ENCODE results near the gene TRPC6. TPM values are rescaled to one million over a fixed set of nuclear protein-coding genes. Genes with fewer than 3 reads are reported as not detected.

TRPC6 gene
- total RNA-seq, 2 experiments from 2014 or later = not detected

DNA sequence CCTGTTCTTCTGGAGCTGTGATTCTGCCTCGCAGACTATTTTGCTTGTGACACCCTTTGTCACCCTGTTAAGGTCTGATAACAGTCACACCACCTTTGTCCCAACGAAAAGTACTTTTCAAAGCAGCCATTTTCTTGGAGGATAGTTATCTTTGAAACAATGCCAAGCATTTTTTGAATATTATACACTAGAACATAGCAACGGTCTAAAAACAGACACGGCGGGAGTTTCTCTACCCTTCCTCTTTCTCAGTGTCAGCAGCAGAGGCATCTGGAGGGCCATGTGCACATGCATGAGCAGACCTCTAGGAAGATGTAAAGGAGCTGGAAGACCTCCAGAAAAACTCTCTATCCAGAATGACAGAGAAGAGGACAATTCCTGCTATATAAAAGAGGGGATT lies 86.5 kb downstream of the TRPC6 start:
- no peaks in the 10 kb centered on the region for H3K9me3 Mint-ChIP-seq

GRCh38 chr11:101487775-101488174 lies 96.0 kb downstream of the TRPC6 start:
- intact Hi-C loops (cut with DNase I, micrococcal nuclease) = no loop called here
- no peaks in the 10 kb centered on the region for H3K27me3 ChIP-seq (ENCODE audit: control insufficient read depth in 1 of 2, insufficient read depth in 2 of 2, low read length in 2 of 2)
- no peaks in the 10 kb centered on the region for H3K36me3 ChIP-seq (ENCODE audit: insufficient read depth, low read length)
- no peak overlapping the region for H3K4me3 ChIP-seq (ENCODE audit: low read length)
- Mint-ChIP-seq H3K27ac (no peak overlapping the region), H3K27me3 (no peaks in the 10 kb centered on the region), H3K9me3 (peaks cover 3% of the 10 kb centered on the region), H3K4me3 (no peak overlapping the region), H3K36me3 (ENCODE audit: low read depth) (no peaks in the 10 kb centered on the region), H3K4me1 (ENCODE audit: low read depth) (no peaks in the 10 kb centered on the region)
- TF ChIP-seq CTCF (IDR thresholded peaks at IDR 0.05) = no peak
- H3K4me1 ChIP-seq (ENCODE audit: insufficient read depth, low read length) = no peaks in the 10 kb centered on the region
- H3K27ac ChIP-seq (ENCODE audit: low read depth in 1 of 2, low read length in 2 of 2) = no peak overlapping the region
- CTCF ChIA-PET = no interaction called here
- POLR2A ChIA-PET = no interaction called here
- DNase-seq (no peak), ATAC-seq (ENCODE audit: poor library complexity) (no peak)
- H3K9me3 ChIP-seq (ENCODE audit: control insufficient read depth in 1 of 2, insufficient read depth in 1 of 2, low read length in 2 of 2) = no peaks in the 10 kb centered on the region

More for the DNA sequence above, 86.5 kb downstream of the TRPC6 start:
- no peak overlapping the region for H3K27ac Mint-ChIP-seq
- no peaks in the 10 kb centered on the region for H3K27me3 Mint-ChIP-seq
- no peaks in the 10 kb centered on the region for H3K4me1 ChIP-seq (ENCODE audit: insufficient read depth, low read length)
- ChIA-PET CTCF (no interaction called here), POLR2A (no interaction called here)
- H3K36me3 Mint-ChIP-seq (ENCODE audit: low read depth) = no peaks in the 10 kb centered on the region
- no peak for ATAC-seq (ENCODE audit: poor library complexity)
- no peaks in the 10 kb centered on the region for H3K9me3 ChIP-seq (ENCODE audit: control insufficient read depth in 1 of 2, insufficient read depth in 1 of 2, low read length in 2 of 2)
- no peaks in the 10 kb centered on the region for H3K27me3 ChIP-seq (ENCODE audit: control insufficient read depth in 1 of 2, insufficient read depth in 2 of 2, low read length in 2 of 2)
- TF ChIP-seq CTCF (IDR thresholded peaks at IDR 0.05) = no peak
- H3K4me1 Mint-ChIP-seq (ENCODE audit: low read depth) = no peaks in the 10 kb centered on the region
- no peak overlapping the region for H3K4me3 Mint-ChIP-seq
- no peak for DNase-seq
- intact Hi-C loops (cut with DNase I, micrococcal nuclease) = no loop called here
- no peak overlapping the region for H3K4me3 ChIP-seq (ENCODE audit: low read length)
- no peak overlapping the region for H3K27ac ChIP-seq (ENCODE audit: low read depth in 1 of 2, low read length in 2 of 2)
- H3K36me3 ChIP-seq (ENCODE audit: insufficient read depth, low read length) = no peaks in the 10 kb centered on the region

DNA sequence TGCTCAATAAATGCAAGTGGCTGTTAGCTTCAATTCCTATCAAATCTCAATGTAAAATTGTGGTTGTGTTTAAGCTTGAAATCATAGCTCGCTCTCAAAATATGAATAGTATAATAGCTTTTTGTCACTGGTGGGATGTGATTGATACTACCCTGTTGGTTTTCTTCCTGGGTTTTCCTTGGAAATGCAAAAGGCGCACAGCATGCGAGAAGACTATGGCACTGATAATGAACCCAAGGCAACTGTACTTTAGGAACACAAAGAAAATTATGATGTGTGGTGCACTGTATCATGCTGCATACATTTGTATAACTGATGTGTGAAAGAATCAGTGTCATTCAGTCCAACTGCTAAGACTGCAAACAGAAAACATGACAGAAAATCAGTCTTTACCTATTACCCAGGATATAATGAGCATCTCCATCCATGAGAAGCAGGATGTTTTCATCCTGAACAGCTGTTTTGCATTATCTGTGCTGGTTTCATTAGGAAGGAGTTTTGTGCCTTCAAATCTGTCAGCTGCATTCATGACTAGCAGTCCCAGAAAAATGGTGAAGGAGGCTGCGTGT lies 101.2 kb downstream of the TRPC6 start:
- H3K9me3 Mint-ChIP-seq = no peaks in the 10 kb centered on the region
- POLR2A ChIA-PET = no interaction called here
- no peaks in the 10 kb centered on the region for H3K4me1 ChIP-seq (ENCODE audit: insufficient read depth, low read length)
- H3K4me3 Mint-ChIP-seq = no peak overlapping the region
- H3K4me1 Mint-ChIP-seq (ENCODE audit: low read depth) = no peaks in the 10 kb centered on the region
- intact Hi-C loops (cut with DNase I, micrococcal nuclease) = no loop called here
- no peaks in the 10 kb centered on the region for H3K27me3 ChIP-seq (ENCODE audit: control insufficient read depth in 1 of 2, insufficient read depth in 2 of 2, low read length in 2 of 2)
- CTCF ChIA-PET = no interaction called here
- DNase-seq (no peak), ATAC-seq (ENCODE audit: poor library complexity) (no peak)
- H3K27me3 Mint-ChIP-seq = no peaks in the 10 kb centered on the region
- H3K27ac Mint-ChIP-seq = no peak overlapping the region
- H3K36me3 Mint-ChIP-seq (ENCODE audit: low read depth) = no peaks in the 10 kb centered on the region
- H3K36me3 ChIP-seq (ENCODE audit: insufficient read depth, low read length) = no peaks in the 10 kb centered on the region
- no peak overlapping the region for H3K4me3 ChIP-seq (ENCODE audit: low read length)
- no peak overlapping the region for H3K27ac ChIP-seq (ENCODE audit: low read depth in 1 of 2, low read length in 2 of 2)
- no peak for TF ChIP-seq CTCF (IDR thresholded peaks at IDR 0.05)
- no peaks in the 10 kb centered on the region for H3K9me3 ChIP-seq (ENCODE audit: control insufficient read depth in 1 of 2, insufficient read depth in 1 of 2, low read length in 2 of 2)
